Endodermal cell (in vitro differentiated cells): Measurements from ENCODE around the gene KRT10. TPM values are rescaled to one million over a fixed set of nuclear protein-coding genes. Genes with fewer than 3 reads are reported as not detected.

Experiments used
- DNase-seq: peaks from one replicate; pipeline ENCODE4 v3.0.0-alpha.2; 2017
- H3K27ac ChIP-seq: 2 replicates; pipeline ENCODE4 v1.5.1; 2013; ENCODE audit warnings: mild to moderate bottlenecking, low read depth, low read length, moderate library complexity
- H3K27me3 ChIP-seq: 2 replicates; pipeline ENCODE4 v1.6.1; 2013; ENCODE audit warnings: mild to moderate bottlenecking, low read length, moderate library complexity; ENCODE audit not compliant: insufficient read depth, control insufficient read depth, poor library complexity, severe bottlenecking
- H3K36me3 ChIP-seq: 2 replicates; pipeline ENCODE4 v1.7.0; 2013; ENCODE audit warnings: mild to moderate bottlenecking, low read length, moderate library complexity; ENCODE audit not compliant: control insufficient read depth, insufficient read depth
- H3K4me1 ChIP-seq: one replicate; pipeline ENCODE4 v1.7.0; 2013; ENCODE audit warnings: low read length; ENCODE audit not compliant: control insufficient read depth, insufficient read depth
- H3K4me3 ChIP-seq: 2 replicates; pipeline ENCODE4 v1.5.1; 2013; ENCODE audit warnings: mild to moderate bottlenecking, low read length, moderate library complexity
- H3K9ac ChIP-seq: 2 replicates; pipeline ENCODE4 v1.6.1; 2013; ENCODE audit warnings: mild to moderate bottlenecking, low read length, moderate library complexity; ENCODE audit not compliant: poor library complexity, severe bottlenecking; ENCODE audit errors: extremely low read depth
- H3K9me3 ChIP-seq: 2 replicates; pipeline ENCODE4 v1.6.1; 2013; ENCODE audit warnings: mild to moderate bottlenecking, low read length, moderate library complexity; ENCODE audit not compliant: control insufficient read depth
- H3K27ac Mint-ChIP-seq: 2 replicates; pipeline ENCODE4 v1.8.0; 2020; ENCODE audit warnings: mixed read lengths
- H3K27me3 Mint-ChIP-seq: 2 replicates; pipeline ENCODE4 v1.8.0; 2021; ENCODE audit warnings: mild to moderate bottlenecking, mixed read lengths; ENCODE audit not compliant: insufficient read depth
- H3K36me3 Mint-ChIP-seq: 2 replicates; pipeline ENCODE4 v1.8.0; 2020; ENCODE audit warnings: low read depth, mixed read lengths
- H3K4me1 Mint-ChIP-seq: 2 replicates; pipeline ENCODE4 v1.8.0; 2020; ENCODE audit warnings: mixed read lengths
- H3K4me3 Mint-ChIP-seq: 2 replicates; pipeline ENCODE4 v1.8.0; 2020; ENCODE audit warnings: mild to moderate bottlenecking, moderate library complexity, mixed read lengths
- H3K9me3 Mint-ChIP-seq: 2 replicates; pipeline ENCODE4 v1.8.0; 2020; ENCODE audit warnings: mild to moderate bottlenecking, mixed read lengths
- WGBS, 2 experiments: methylation state at CpG; one replicate each; pipeline versions ENCODE4 v1.1.5 to v1.1.7; 2013; ENCODE audit warnings: missing lambda C conversion rate in 2 of 2, mixed read lengths in 1 of 2; ENCODE audit not compliant: insufficient coverage in 1 of 2, insufficient read length in 1 of 2; 5-methylcytosine and 5-hydroxymethylcytosine counted together
- total RNA-seq, 2 donors: library from RNA; stranded (reverse); fragmentation: NEBNext Ultra II Directional in 1 of 2; extraction: Animal tissue kit (Norgen Biotek cat#: 25700) in 1 of 2; gene quantifications; 2 replicates in 1 of 2; 3 replicates in 1 of 2; pipeline ENCODE4 v1.2.1, GENCODE V29; 2021
- TF ChIP-seq, protein P1 (sequence below): fragments of 200-600 bp; sonication (generic); conservative IDR thresholded peaks from 2 replicates; pipeline ENCODE4 v1.5.0; 2021; ENCODE audit warnings: antibody characterized with exemption, mild to moderate bottlenecking

KRT10 gene
- total RNA-seq, 2 donors from 2014 or later = 22.3 to 46.8 TPM

DNA sequence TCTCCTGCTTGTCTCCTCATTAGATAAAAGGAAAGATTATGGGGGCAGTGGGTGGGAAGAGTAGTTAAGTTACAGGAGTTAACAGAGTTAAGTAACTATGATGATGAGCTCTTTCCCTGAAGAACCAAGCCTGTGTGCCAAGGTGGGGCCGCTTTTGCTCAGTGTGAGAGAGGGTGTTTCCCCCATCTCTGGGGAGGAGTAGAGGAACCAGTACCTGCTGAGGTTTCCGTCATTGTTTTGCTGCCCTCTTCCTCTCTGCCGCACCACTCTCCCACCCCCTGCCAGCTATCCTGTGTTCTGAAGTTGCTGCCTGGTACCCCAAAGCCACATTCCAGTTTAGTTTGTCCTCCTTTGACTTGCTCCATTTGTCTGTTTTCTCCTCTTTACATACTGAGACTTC lies 20.8 kb upstream of the KRT10 start:
- H3K4me1 ChIP-seq = no peaks in the 10 kb centered on the region
- peaks cover 100% of the 10 kb centered on the region for H3K27me3 Mint-ChIP-seq
- no peak for DNase-seq
- H3K36me3 ChIP-seq = no peaks in the 10 kb centered on the region
- no peaks in the 10 kb centered on the region for H3K9me3 Mint-ChIP-seq
- no peak overlapping the region for H3K27ac Mint-ChIP-seq
- H3K9ac ChIP-seq = no peak overlapping the region
- peaks cover 98% of the 10 kb centered on the region for H3K27me3 ChIP-seq
- H3K4me1 Mint-ChIP-seq = peaks cover 8% of the 10 kb centered on the region
- TF ChIP-seq, protein P1, sequence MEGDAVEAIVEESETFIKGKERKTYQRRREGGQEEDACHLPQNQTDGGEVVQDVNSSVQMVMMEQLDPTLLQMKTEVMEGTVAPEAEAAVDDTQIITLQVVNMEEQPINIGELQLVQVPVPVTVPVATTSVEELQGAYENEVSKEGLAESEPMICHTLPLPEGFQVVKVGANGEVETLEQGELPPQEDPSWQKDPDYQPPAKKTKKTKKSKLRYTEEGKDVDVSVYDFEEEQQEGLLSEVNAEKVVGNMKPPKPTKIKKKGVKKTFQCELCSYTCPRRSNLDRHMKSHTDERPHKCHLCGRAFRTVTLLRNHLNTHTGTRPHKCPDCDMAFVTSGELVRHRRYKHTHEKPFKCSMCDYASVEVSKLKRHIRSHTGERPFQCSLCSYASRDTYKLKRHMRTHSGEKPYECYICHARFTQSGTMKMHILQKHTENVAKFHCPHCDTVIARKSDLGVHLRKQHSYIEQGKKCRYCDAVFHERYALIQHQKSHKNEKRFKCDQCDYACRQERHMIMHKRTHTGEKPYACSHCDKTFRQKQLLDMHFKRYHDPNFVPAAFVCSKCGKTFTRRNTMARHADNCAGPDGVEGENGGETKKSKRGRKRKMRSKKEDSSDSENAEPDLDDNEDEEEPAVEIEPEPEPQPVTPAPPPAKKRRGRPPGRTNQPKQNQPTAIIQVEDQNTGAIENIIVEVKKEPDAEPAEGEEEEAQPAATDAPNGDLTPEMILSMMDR = no peak
- no peak overlapping the region for H3K4me3 ChIP-seq
- 65 to 67% methylated on average over 3 of the region's 3 CpGs for WGBS, 2 experiments
- H3K36me3 Mint-ChIP-seq = no peaks in the 10 kb centered on the region
- no peak overlapping the region for H3K27ac ChIP-seq
- no peak overlapping the region for H3K4me3 Mint-ChIP-seq
- H3K9me3 ChIP-seq = no peaks in the 10 kb centered on the region

DNA sequence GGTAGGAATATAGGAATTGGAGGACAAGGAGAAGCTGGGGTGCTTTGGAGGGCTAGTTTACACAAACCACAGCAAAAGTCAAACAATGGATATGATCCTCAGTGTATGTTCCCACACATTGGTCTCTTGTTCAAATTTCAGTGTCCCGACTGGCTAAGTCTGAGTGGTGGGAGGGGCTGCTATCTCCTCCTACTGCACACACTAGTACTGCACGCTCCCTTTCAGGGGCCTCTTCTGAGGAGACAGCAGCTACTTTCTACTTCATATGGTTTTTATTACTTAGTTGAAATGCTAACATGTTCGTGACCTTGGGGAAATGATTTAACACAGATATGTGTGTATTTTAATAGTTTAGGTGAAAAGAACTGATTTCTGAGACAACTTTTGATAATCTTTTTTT lies 18.8 kb upstream of the KRT10 start:
- H3K27me3 ChIP-seq = peaks cover 87% of the 10 kb centered on the region

DNA sequence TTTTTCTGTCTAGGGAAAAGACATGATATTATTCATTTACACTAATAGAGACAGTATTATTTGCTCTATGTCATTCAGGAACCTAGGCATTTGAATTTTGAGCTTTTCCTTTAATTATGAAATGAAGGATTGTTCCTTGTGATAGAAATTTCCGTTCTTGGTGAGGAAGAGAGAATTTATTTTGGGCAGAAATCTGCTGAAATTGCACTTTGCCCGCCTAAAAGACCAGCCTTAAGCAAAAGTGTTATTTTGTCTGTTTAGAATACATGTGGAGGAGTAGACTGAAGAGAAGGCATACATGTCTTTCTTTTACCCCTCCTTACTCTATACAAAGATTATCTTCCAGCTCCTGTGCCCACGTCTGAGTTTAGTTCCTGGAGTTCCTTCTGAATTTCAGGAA lies 16.8 kb upstream of the KRT10 start:
- H3K36me3 Mint-ChIP-seq = no peaks in the 10 kb centered on the region
- Histone ChIP-seq H3K4me3 (no peak overlapping the region), H3K36me3 (peaks cover 3% of the 10 kb centered on the region), H3K27ac (no peak overlapping the region), H3K4me1 (no peaks in the 10 kb centered on the region), H3K9me3 (no peaks in the 10 kb centered on the region), H3K9ac (no peak overlapping the region), H3K27me3 (peaks cover 67% of the 10 kb centered on the region)
- peaks cover 8% of the 10 kb centered on the region for H3K4me1 Mint-ChIP-seq
- peaks cover 95% of the 10 kb centered on the region for H3K27me3 Mint-ChIP-seq
- WGBS, 2 experiments = 89 to 92% methylated on average over 2 to 3 of the region's 3 CpGs
- H3K27ac Mint-ChIP-seq = no peak overlapping the region
- H3K9me3 Mint-ChIP-seq = no peaks in the 10 kb centered on the region
- TF ChIP-seq, protein P1 = no peak
- H3K4me3 Mint-ChIP-seq = no peak overlapping the region
- DNase-seq = no peak

More for the DNA sequence above, 18.8 kb upstream of the KRT10 start:
- DNase-seq = no peak
- Histone ChIP-seq H3K4me1 (no peaks in the 10 kb centered on the region), H3K9ac (no peak overlapping the region), H3K36me3 (no peaks in the 10 kb centered on the region), H3K27ac (no peak overlapping the region), H3K4me3 (no peak overlapping the region), H3K9me3 (no peaks in the 10 kb centered on the region)
- H3K27ac Mint-ChIP-seq = no peak overlapping the region
- no peak overlapping the region for H3K4me3 Mint-ChIP-seq
- H3K9me3 Mint-ChIP-seq = no peaks in the 10 kb centered on the region
- H3K27me3 Mint-ChIP-seq = peaks cover 99% of the 10 kb centered on the region
- TF ChIP-seq, protein P1 = no peak
- 80 to 100% methylated on average over 1 to 2 of the region's 3 CpGs for WGBS, 2 experiments
- no peaks in the 10 kb centered on the region for H3K36me3 Mint-ChIP-seq
- H3K4me1 Mint-ChIP-seq = peaks cover 8% of the 10 kb centered on the region
